GM21737 (cell line): ENCODE measurements around the gene TOLLIP.

Experiments
- ATAC-seq: cut with Tn5 transposase; IDR thresholded peaks from one replicate; pipeline ENCODE4 v1.9.1; 2021; ENCODE audit warnings: mild to moderate bottlenecking, moderate library complexity; ENCODE audit not compliant: unreplicated experiment

TOLLIP gene

GRCh38 chr11:1224491-1225385 lies 84.7 kb downstream of the TOLLIP start:
- ATAC-seq = no peak
